MG63 (cell line): Measurements from ENCODE around the gene CELSR1. TPM values are rescaled to one million over a fixed set of nuclear protein-coding genes. Genes with fewer than 3 reads are reported as not detected.
A peak's percentile ranks its signal among the peaks of the same experiment; 100 is the strongest.

ENCODE experiments used
- DNase-seq: peaks from one replicate; pipeline ENCODE4 v3.0.0-alpha.2; 2020
- H3K27me3 ChIP-seq: fragments of 250-450 bp; sonication (Bioruptor Pico); 2 replicates; pipeline ENCODE4 v1.5.1; 2020; ENCODE audit warnings: mild to moderate bottlenecking, moderate library complexity
- H3K36me3 ChIP-seq: fragments of 250-450 bp; sonication (Bioruptor Pico); 2 replicates; pipeline ENCODE4 v1.5.1; 2020; ENCODE audit warnings: mild to moderate bottlenecking, moderate library complexity
- H3K4me3 ChIP-seq: fragments of 250-450 bp; sonication (Bioruptor Pico); 2 replicates; pipeline ENCODE4 v1.5.1; 2020; ENCODE audit warnings: mild to moderate bottlenecking, moderate library complexity
- H3K9me3 ChIP-seq: fragments of 250-450 bp; sonication (Bioruptor Pico); 2 replicates; pipeline ENCODE4 v1.5.1; 2020; ENCODE audit warnings: mild to moderate bottlenecking, moderate library complexity
- total RNA-seq: library from RNA; depleted of rRNA; stranded (reverse); fragments of >200 nt; shearing (Covaris generic); gene quantifications from 2 replicates; pipeline ENCODE4 v1.2.3, GENCODE V29; 2014; ENCODE audit warnings: low replicate concordance

CELSR1 gene
- total RNA-seq, 1 experiment from 2014 or later: 0.59 TPM

- Histone ChIP-seq H3K27me3 (no peaks in the 10 kb centered on the region), H3K36me3 (no peaks in the 10 kb centered on the region), H3K4me3 (no peak overlapping the region), H3K9me3 (no peaks in the 10 kb centered on the region)
- DNase-seq: no peak
Measured at GRCh38 chr22:46372686-46373085, 164.7 kb downstream of the CELSR1 start.

GRCh38 chr22:46371623-46372226 is 165.7 kb downstream of the CELSR1 start:
- Histone ChIP-seq H3K36me3 (no peaks in the 10 kb centered on the region), H3K4me3 (no peak overlapping the region), H3K27me3 (no peaks in the 10 kb centered on the region), H3K9me3 (no peaks in the 10 kb centered on the region)
- DNase-seq: no peak

GRCh38 chr22:46370584-46371291 is 166.7 kb downstream of the CELSR1 start:
- no peaks in the 10 kb centered on the region for H3K27me3 ChIP-seq
- DNase-seq: no peak
- no peak overlapping the region for H3K4me3 ChIP-seq
- H3K9me3 ChIP-seq: no peaks in the 10 kb centered on the region
- H3K36me3 ChIP-seq: no peaks in the 10 kb centered on the region

- DNase-seq: no peak
- no peaks in the 10 kb centered on the region for H3K9me3 ChIP-seq
- no peaks in the 10 kb centered on the region for H3K27me3 ChIP-seq
- H3K4me3 ChIP-seq: no peak overlapping the region
- H3K36me3 ChIP-seq: no peaks in the 10 kb centered on the region
Measured at GRCh38 chr22:46369716-46370583, 167.5 kb downstream of the CELSR1 start.

- no peak for DNase-seq
- no peaks in the 10 kb centered on the region for H3K36me3 ChIP-seq
- no peaks in the 10 kb centered on the region for H3K27me3 ChIP-seq
- no peak overlapping the region for H3K4me3 ChIP-seq
- no peaks in the 10 kb centered on the region for H3K9me3 ChIP-seq
Measured at GRCh38 chr22:46368871-46369715, 168.3 kb downstream of the CELSR1 start.

DNA sequence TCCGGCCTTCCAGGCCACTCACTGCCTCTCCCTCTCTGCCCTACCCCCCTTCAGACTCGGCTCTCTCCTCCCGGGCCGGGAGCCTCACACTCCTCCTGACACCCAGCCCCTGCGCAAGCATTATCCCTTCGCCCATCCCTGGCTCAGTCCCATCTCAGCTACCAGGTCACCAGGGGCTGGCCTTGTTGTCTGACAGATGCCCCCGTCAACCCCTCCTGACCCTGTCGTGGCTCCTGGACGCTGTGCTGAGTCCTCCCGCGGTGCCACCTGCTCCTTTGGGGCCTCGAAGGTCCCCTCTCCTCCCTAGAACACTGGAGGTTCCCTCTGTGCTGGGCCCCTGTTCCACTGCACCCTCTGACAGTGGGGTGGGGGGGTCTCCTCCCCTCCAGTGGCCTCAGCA is 169.0 kb downstream of the CELSR1 start:
- no peaks in the 10 kb centered on the region for H3K9me3 ChIP-seq
- no peak overlapping the region for H3K4me3 ChIP-seq
- no peak for DNase-seq
- H3K27me3 ChIP-seq: no peaks in the 10 kb centered on the region
- H3K36me3 ChIP-seq: no peaks in the 10 kb centered on the region

DNA sequence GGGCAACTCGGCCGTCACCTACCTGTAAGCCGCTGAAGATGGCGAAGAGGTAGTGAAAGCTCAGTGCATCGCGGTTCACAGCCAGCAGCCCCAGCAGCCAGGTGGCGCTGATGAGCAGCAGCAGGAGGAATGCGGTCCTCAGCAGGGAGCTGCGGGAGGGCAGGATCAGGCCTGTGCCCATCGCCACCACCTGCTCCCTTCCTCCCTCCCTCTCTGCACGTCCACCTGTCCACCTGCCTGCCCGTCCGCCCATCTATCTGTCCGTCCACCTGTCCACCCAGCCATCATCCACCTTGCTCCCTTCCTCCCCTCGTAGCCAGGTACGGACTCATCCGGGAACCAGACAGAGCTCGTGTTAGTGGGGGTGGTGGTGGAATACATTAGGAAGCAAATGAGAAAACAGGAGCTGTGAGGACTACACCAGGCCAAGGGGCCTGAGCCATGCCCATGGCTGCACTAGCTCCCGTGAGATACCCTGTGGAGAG is 169.7 kb downstream of the CELSR1 start:
- DNase-seq: peak; percentile 49
- H3K36me3 ChIP-seq: no peaks in the 10 kb centered on the region
- no peaks in the 10 kb centered on the region for H3K9me3 ChIP-seq
- no peak overlapping the region for H3K4me3 ChIP-seq
- H3K27me3 ChIP-seq: no peaks in the 10 kb centered on the region

DNA sequence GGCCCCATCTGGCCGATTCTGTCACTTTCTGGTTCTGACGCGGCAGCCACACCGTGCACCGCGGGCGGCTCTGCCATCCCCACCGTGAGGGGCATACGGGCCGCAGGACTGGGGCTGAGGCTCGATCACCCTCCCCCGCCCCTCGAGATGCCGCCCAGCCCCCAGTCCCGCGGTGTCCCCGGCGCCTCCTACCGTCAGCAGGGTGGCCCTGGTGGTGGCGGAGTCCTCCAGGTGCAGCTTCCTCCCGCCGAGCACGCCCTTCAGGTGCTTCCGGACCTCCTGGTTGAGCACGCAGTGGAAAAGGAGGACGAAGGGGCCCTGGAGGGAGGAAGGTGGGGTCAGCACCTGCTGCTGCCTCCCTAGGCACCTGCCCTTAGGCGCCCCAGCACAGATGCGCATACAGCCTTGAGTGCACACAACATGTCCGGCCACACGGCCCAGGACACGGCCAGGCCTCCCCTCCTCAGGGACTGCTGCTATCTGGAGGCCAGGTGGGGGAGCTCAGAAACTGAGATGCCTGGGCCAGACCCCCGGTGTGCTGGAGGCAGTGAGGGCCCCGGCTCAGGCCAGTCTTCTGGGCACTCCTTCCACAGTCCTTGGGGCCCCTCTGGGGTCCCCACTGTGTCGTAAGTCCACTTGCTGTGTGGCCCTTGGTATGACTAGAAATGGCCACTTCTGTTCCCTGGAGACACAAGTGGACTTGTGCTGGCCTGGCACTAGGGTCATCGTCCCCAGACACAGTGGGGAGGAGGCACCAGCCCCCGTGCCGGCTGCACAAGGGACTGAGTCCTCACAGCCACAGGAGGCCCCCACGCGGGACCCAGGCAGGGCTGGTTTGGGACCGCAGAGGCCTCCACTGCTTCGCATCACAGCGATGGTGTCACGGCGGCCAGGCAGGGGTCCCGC is 170.4 kb downstream of the CELSR1 start:
- Histone ChIP-seq H3K9me3 (no peaks in the 10 kb centered on the region), H3K36me3 (no peaks in the 10 kb centered on the region), H3K4me3 (no peak overlapping the region), H3K27me3 (no peaks in the 10 kb centered on the region)
- no peak for DNase-seq

- Histone ChIP-seq H3K36me3 (no peaks in the 10 kb centered on the region), H3K27me3 (no peaks in the 10 kb centered on the region), H3K4me3 (no peak overlapping the region), H3K9me3 (no peaks in the 10 kb centered on the region)
- DNase-seq: no peak
Measured at GRCh38 chr22:46366327-46366731, 171.1 kb downstream of the CELSR1 start.

DNA sequence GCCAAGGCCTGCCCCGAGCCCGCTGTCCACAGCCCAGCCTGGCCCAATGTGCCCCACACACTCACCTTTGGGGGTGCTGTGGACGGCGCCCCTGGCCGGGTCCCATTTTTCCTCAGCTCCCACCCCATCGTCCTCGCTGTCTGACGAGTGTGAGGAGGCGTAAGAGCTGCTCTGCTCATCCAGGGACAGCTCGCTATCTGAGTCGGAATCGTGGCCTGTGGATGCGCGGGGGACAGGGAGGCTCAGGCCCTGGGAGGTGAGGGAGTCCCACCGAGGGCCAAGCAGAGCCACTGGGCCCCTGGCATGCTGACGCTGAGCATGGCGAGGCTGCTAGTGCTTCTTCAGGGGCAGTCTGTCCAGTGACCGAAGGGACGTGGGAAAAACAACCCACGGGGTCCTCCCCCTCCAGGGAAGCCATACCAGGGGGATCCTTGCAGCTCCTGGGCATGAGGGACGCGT is 172.2 kb downstream of the CELSR1 start:
- DNase-seq: no peak
- Histone ChIP-seq H3K9me3 (no peaks in the 10 kb centered on the region), H3K36me3 (no peaks in the 10 kb centered on the region), H3K27me3 (no peaks in the 10 kb centered on the region), H3K4me3 (no peak overlapping the region)

DNA sequence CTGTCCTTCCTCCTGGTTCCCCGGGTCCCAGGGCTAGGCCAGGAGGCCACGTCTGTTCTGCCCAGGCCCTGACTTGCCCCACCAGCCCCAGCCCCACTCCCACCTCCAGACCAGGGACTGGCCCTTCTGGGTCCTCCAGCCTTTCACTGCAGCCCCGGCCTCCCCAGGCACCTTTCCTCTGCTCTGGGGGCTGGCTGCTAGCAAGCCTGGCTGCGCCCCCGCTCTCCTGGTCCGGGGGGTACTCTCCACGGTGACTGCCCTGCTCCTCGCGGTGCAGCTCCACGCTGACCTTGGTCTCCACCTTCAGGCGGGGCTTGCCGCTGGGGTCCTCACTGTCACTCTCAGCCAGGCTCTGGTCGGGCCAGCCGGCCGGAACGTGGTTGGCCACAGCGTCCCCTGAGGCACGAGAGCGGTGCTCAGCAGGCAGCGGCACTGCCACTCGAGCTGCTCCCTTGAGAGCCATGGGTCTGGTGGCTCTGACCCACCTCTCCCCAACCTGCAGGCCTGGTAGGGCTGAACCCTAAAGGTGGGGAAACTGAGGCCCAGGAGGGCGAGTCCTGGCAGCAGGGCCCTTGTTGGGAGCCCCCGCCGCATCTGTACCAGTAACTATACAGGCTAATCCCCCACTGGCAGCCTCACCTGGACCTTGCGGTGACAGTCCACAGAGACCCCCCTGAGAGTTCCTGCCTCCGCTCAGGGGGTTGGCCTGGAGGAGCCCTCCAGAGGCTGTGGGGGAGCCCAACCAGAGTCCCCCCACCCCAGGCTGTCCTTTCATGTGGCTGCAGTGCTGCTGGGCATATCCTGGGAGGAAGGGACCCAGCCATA is 172.9 kb downstream of the CELSR1 start:
- no peak for DNase-seq
- no peaks in the 10 kb centered on the region for H3K9me3 ChIP-seq

GRCh38 chr22:46363611-46364321 is 173.7 kb downstream of the CELSR1 start:
- Histone ChIP-seq H3K9me3 (no peaks in the 10 kb centered on the region), H3K36me3 (no peaks in the 10 kb centered on the region), H3K4me3 (no peak overlapping the region), H3K27me3 (no peaks in the 10 kb centered on the region)
- no peak for DNase-seq

More for the DNA sequence above, 172.9 kb downstream of the CELSR1 start:
- Histone ChIP-seq H3K4me3 (no peak overlapping the region), H3K27me3 (no peaks in the 10 kb centered on the region), H3K36me3 (no peaks in the 10 kb centered on the region)

DNA sequence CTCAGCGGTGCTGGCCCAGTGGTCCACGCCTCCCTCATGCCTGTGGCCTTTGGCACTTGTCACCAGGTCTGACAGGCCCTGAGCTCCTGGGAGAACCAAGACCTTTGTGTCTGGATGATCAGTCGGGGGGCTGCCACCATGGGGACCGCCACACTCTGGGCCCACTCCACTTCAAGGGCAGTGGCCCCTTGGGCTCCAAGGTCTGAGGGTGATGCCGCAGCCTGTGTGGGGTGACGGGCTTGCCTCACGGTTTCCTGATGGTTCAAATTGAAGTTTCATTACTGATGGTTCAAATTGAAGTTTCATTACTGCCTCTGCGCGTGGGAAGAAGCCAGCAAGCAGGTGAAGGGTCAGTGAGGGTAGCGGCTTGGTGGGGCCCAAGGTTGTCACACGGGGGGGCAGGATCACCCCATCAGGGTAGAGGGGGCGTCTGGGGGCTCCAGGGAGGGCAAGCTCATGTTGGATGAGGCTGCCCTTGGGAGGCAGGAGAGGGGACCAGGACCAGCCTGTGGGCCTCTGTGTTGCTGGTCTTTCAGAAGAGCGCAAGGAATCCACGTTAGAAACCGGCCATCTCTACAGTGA is 174.4 kb downstream of the CELSR1 start:
- Histone ChIP-seq H3K9me3 (no peaks in the 10 kb centered on the region), H3K4me3 (no peak overlapping the region), H3K36me3 (no peaks in the 10 kb centered on the region), H3K27me3 (no peaks in the 10 kb centered on the region)
- no peak for DNase-seq
